ENCODE measurements around the gene PTMA.

DNA sequence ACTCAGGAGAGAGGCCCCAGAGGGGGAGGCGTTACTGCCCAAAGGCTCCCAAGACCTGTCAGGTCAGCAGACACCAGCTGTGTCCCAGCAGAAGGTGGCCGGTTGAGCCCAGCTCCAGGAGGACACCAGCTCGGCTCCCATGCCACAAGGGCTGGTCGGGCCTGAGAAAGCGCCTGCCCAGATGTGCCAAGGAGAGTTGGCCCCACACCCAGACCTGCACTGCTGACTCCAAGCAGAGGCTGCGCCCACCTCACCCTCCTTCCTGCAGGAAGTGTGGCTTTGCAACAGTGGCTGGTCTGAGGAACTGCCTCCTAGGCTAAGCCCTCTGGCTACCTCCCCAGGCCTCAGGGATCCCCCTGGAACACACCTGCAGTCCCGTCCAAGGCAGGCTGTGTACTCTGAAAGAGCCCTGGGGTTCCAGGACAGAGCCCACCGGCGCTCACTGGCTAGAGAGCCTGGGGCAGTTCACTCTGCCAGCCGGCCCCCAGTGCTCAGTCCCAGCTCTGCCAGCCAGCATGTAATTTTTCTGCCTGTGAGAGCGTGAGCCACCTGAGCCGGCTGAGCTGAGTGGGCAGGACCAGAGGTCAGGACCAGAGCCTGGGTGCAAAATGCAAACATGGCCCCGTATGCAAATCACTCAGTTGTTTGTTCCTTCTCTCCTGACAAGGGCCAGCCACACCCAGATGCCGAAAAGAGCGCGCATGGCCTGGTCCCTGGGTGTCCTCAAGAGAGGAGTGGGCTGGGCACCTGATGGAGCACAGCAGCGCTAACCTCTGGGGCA, 36.9 kb upstream of the PTMA start:
- TF ChIP-seq, protein P1, sequence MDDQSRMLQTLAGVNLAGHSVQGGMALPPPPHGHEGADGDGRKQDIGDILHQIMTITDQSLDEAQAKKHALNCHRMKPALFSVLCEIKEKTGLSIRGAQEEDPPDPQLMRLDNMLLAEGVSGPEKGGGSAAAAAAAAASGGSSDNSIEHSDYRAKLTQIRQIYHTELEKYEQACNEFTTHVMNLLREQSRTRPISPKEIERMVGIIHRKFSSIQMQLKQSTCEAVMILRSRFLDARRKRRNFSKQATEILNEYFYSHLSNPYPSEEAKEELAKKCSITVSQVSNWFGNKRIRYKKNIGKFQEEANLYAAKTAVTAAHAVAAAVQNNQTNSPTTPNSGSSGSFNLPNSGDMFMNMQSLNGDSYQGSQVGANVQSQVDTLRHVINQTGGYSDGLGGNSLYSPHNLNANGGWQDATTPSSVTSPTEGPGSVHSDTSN (IDR thresholded peaks at IDR 0.05) = no peak
- TF ChIP-seq GABPA (IDR thresholded peaks at IDR 0.05; ENCODE audit: low read depth) (no peak), RAD21 (IDR thresholded peaks at IDR 0.05; ENCODE audit: low read length) (no peak), RCOR1 (IDR thresholded peaks at IDR 0.05; ENCODE audit: low read length) (no peak), FOXM1 (IDR thresholded peaks at IDR 0.05; ENCODE audit: low read depth) (no peak), EP300 (IDR thresholded peaks at IDR 0.05; ENCODE audit: borderline replicate concordance in 1 of 2, low read depth in 1 of 2, low read length in 1 of 2) (no peak)
- TF ChIP-seq, protein P2, sequence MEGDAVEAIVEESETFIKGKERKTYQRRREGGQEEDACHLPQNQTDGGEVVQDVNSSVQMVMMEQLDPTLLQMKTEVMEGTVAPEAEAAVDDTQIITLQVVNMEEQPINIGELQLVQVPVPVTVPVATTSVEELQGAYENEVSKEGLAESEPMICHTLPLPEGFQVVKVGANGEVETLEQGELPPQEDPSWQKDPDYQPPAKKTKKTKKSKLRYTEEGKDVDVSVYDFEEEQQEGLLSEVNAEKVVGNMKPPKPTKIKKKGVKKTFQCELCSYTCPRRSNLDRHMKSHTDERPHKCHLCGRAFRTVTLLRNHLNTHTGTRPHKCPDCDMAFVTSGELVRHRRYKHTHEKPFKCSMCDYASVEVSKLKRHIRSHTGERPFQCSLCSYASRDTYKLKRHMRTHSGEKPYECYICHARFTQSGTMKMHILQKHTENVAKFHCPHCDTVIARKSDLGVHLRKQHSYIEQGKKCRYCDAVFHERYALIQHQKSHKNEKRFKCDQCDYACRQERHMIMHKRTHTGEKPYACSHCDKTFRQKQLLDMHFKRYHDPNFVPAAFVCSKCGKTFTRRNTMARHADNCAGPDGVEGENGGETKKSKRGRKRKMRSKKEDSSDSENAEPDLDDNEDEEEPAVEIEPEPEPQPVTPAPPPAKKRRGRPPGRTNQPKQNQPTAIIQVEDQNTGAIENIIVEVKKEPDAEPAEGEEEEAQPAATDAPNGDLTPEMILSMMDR (IDR thresholded peaks at IDR 0.05) = no peak

All from SK-N-SH (cell line).